Measurements from ENCODE around the gene OR52E8. TPM values are rescaled to one million over a fixed set of nuclear protein-coding genes. Genes with fewer than 3 reads are reported as not detected.

The OR52E8 gene
- total RNA-seq (under 1 TPM in 1 of 2 donors, not detected in 1; 0.18 TPM), polyA plus RNA-seq (not detected)
- long read RNA-seq, donor 1: 0 reads
- long read RNA-seq, donor 2: 0 reads
- long read RNA-seq, donor 3: 0 reads
- long read RNA-seq, donor 4: 0 reads
- long read RNA-seq, donor 5: 0 reads

- Histone ChIP-seq H3K36me3 (ENCODE audit: control insufficient read depth in 4 of 4, insufficient read depth in 4 of 4, low read length in 4 of 4) (no peaks in the 10 kb centered on the region), H3K9me3 (ENCODE audit: control insufficient read depth in 4 of 4, insufficient read depth in 3 of 4, low read length in 3 of 4) (no peaks in the 10 kb centered on the region), H3K27ac (ENCODE audit: low read depth in 1 of 2, low read length in 1 of 2) (no peak within 1 kb of the TSS), H3K4me1 (ENCODE audit: control insufficient read depth in 5 of 5, insufficient read depth in 5 of 5, low read length in 5 of 5) (no peaks in the 10 kb centered on the region), H3K4me3 (no peak within 1 kb of the TSS), H3K27me3 (ENCODE audit: control insufficient read depth in 3 of 3, insufficient read depth in 3 of 3, low read length in 2 of 3) (no peaks in the 10 kb centered on the region), H3K9ac (ENCODE audit: insufficient read depth in 1 of 2, low read length in 2 of 2) (no peak within 1 kb of the TSS)
- ATAC-seq (ENCODE audit: insufficient read depth, low FRiP score) (no peak), DNase-seq (no peak)
- WGBS, 2 donors: 94 to 97% methylated on average over 3 of the region's 3 CpGs
- no peak for TF ChIP-seq CTCF (IDR thresholded peaks at IDR 0.05; ENCODE audit: control extremely low read depth, extremely low read depth)
Measured at GRCh38 chr11:5857590-5857989, at the start of gene OR52E8. Gene OR52E8, minus strand, starts transcription at chr11:5857690. Its CDS starts 0 bp downstream, at chr11:5857690.

GRCh38 chr11:5899534-5899933 is 42.0 kb upstream of the OR52E8 start:
- H3K4me1 ChIP-seq (ENCODE audit: control insufficient read depth in 5 of 5, insufficient read depth in 5 of 5, low read length in 5 of 5): no peaks in the 10 kb centered on the region
- no peak for DNase-seq
- H3K36me3 ChIP-seq (ENCODE audit: control insufficient read depth in 4 of 4, insufficient read depth in 4 of 4, low read length in 4 of 4): no peaks in the 10 kb centered on the region
- H3K4me3 ChIP-seq: no peak overlapping the region
- H3K9ac ChIP-seq (ENCODE audit: insufficient read depth in 1 of 2, low read length in 2 of 2): no peak overlapping the region
- TF ChIP-seq CTCF (IDR thresholded peaks at IDR 0.05; ENCODE audit: control extremely low read depth, extremely low read depth): no peak
- 91 to 97% methylated on average over 2 of the region's 2 CpGs for WGBS, 2 donors
- H3K9me3 ChIP-seq (ENCODE audit: control insufficient read depth in 4 of 4, insufficient read depth in 3 of 4, low read length in 3 of 4): no peaks in the 10 kb centered on the region
- no peak overlapping the region for H3K27ac ChIP-seq (ENCODE audit: low read depth in 1 of 2, low read length in 1 of 2)
- H3K27me3 ChIP-seq (ENCODE audit: control insufficient read depth in 3 of 3, insufficient read depth in 3 of 3, low read length in 2 of 3): no peaks in the 10 kb centered on the region
- ATAC-seq (ENCODE audit: insufficient read depth, low FRiP score): no peak

GRCh38 chr11:5892908-5893307 is 35.4 kb upstream of the OR52E8 start, which contains the start of gene OR52E5:
Gene OR52E5, plus strand, starts transcription at chr11:5893208. Its CDS starts 7,569 bp downstream, at chr11:5900777.
- TF ChIP-seq CTCF (IDR thresholded peaks at IDR 0.05; ENCODE audit: control extremely low read depth, extremely low read depth): no peak
- WGBS, 2 donors: 88 to 100% methylated on average over 3 of the region's 3 CpGs
- Histone ChIP-seq H3K4me3 (no peak within 1 kb of the TSS), H3K9me3 (ENCODE audit: control insufficient read depth in 4 of 4, insufficient read depth in 3 of 4, low read length in 3 of 4) (no peaks in the 10 kb centered on the region), H3K36me3 (ENCODE audit: control insufficient read depth in 4 of 4, insufficient read depth in 4 of 4, low read length in 4 of 4) (no peaks in the 10 kb centered on the region), H3K4me1 (ENCODE audit: control insufficient read depth in 5 of 5, insufficient read depth in 5 of 5, low read length in 5 of 5) (no peaks in the 10 kb centered on the region), H3K27me3 (ENCODE audit: control insufficient read depth in 3 of 3, insufficient read depth in 3 of 3, low read length in 2 of 3) (no peaks in the 10 kb centered on the region), H3K27ac (ENCODE audit: low read depth in 1 of 2, low read length in 1 of 2) (no peak within 1 kb of the TSS), H3K9ac (ENCODE audit: insufficient read depth in 1 of 2, low read length in 2 of 2) (no peak within 1 kb of the TSS)
- ATAC-seq (ENCODE audit: insufficient read depth, low FRiP score) (no peak), DNase-seq (no peak)

All from lung (tissue), 16 donors.